ENCODE measurements around the gene RYR2. TPM values are rescaled to one million over a fixed set of nuclear protein-coding genes. Genes with fewer than 3 reads are reported as not detected.

Gene RYR2
- total RNA-seq, 1 experiment from 2014 or later = 0.90 TPM

DNA sequence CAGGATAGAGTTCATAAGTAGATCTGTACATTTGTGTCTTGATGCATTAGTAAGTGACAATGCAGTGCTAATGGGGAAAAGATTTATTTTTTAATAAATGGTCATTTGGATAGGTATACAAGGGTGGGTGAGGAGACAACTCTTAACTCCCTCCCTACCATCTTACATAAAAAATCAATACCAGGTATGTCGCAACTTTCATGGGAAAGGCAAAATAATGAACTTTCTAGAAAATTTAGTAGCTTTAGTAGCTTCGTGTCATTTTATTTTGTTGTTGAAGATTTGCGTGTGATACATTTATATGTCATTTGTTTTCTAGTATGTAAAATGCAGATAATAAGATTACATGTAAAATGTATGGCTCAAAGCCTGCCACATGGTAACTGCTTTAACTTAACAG, 310.8 kb downstream of the RYR2 start:
- no peak overlapping the region for H3K27ac Mint-ChIP-seq (ENCODE audit: unreplicated experiment)
- DNase-seq = no peak
- CTCF ChIA-PET = interaction anchor here (0.7 kb wide), 1 partner anchor 151 kb away, joined by 5 read pairs; no protein-coding TSS in a partner anchor
- no peak overlapping the region for H3K4me3 Mint-ChIP-seq (ENCODE audit: low read depth, unreplicated experiment)
- intact Hi-C loops (cut with micrococcal nuclease; ENCODE audit: unreplicated experiment) = no loop called here
- no TSS peak for BruUV-seq (replicated peaks)
- no peaks in the 10 kb centered on the region for H3K36me3 Mint-ChIP-seq (ENCODE audit: insufficient read depth, unreplicated experiment)
- TF ChIP-seq, protein P1, sequence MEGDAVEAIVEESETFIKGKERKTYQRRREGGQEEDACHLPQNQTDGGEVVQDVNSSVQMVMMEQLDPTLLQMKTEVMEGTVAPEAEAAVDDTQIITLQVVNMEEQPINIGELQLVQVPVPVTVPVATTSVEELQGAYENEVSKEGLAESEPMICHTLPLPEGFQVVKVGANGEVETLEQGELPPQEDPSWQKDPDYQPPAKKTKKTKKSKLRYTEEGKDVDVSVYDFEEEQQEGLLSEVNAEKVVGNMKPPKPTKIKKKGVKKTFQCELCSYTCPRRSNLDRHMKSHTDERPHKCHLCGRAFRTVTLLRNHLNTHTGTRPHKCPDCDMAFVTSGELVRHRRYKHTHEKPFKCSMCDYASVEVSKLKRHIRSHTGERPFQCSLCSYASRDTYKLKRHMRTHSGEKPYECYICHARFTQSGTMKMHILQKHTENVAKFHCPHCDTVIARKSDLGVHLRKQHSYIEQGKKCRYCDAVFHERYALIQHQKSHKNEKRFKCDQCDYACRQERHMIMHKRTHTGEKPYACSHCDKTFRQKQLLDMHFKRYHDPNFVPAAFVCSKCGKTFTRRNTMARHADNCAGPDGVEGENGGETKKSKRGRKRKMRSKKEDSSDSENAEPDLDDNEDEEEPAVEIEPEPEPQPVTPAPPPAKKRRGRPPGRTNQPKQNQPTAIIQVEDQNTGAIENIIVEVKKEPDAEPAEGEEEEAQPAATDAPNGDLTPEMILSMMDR (IDR thresholded peaks at IDR 0.05; ENCODE audit: unreplicated experiment) = no peak
- no peaks in the 10 kb centered on the region for H3K9me3 Mint-ChIP-seq (ENCODE audit: low read depth, unreplicated experiment)
- no peaks in the 10 kb centered on the region for H3K4me1 Mint-ChIP-seq (ENCODE audit: low read depth, unreplicated experiment)
- H3K27me3 Mint-ChIP-seq (ENCODE audit: unreplicated experiment) = no peaks in the 10 kb centered on the region

DNA sequence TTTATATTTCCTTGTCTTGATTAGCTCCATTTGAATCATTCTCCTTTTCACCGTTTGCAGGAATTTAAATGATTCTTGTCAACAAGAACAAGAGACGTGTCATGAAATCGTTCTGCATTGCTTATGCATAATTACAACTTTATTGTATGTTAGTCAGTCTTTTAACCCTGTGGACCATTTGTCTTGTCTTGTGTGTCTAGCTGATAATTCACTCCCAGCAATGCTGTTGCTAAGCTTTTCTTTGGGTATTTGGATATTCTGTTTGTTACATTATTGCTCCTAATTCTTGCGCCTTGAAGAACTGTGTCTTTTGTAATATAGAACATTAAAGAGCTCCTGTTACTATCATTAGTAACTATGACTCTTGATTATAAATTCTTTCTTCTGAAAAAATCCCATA, 311.9 kb downstream of the RYR2 start:
- H3K4me3 Mint-ChIP-seq (ENCODE audit: low read depth, unreplicated experiment) = no peak overlapping the region
- intact Hi-C loops (cut with micrococcal nuclease; ENCODE audit: unreplicated experiment) = no loop called here
- CTCF ChIA-PET = no interaction called here
- TF ChIP-seq, protein P1 (IDR thresholded peaks at IDR 0.05; ENCODE audit: unreplicated experiment) = no peak
- no peaks in the 10 kb centered on the region for H3K27me3 Mint-ChIP-seq (ENCODE audit: unreplicated experiment)
- no peaks in the 10 kb centered on the region for H3K4me1 Mint-ChIP-seq (ENCODE audit: low read depth, unreplicated experiment)
- H3K9me3 Mint-ChIP-seq (ENCODE audit: low read depth, unreplicated experiment) = no peaks in the 10 kb centered on the region
- no peaks in the 10 kb centered on the region for H3K36me3 Mint-ChIP-seq (ENCODE audit: insufficient read depth, unreplicated experiment)
- no peak for DNase-seq
- BruUV-seq (replicated peaks) = no TSS peak
- H3K27ac Mint-ChIP-seq (ENCODE audit: unreplicated experiment) = no peak overlapping the region

DNA sequence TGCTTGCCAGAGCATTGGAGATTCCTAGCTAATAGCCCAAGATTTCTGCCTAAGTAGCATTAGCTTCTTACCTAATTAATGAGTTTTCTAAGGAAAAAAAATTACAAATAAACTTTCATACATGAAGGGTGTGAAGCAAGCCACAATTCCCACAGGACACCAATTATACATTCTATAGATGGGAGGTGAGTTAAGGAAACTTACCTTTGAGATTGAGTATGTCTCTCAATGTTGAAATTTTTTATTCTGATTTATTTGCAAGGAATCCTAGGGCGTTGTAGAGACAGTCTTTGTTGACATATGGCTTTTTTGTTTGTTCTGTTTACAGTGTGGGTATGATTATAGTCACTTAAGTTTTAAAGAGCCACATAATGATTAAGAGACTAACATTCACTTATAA, 313.0 kb downstream of the RYR2 start:
- DNase-seq = no peak
- no peaks in the 10 kb centered on the region for H3K9me3 Mint-ChIP-seq (ENCODE audit: low read depth, unreplicated experiment)
- intact Hi-C loops (cut with micrococcal nuclease; ENCODE audit: unreplicated experiment) = no loop called here
- CTCF ChIA-PET = no interaction called here
- TF ChIP-seq, protein P1 (IDR thresholded peaks at IDR 0.05; ENCODE audit: unreplicated experiment) = no peak
- no peaks in the 10 kb centered on the region for H3K27me3 Mint-ChIP-seq (ENCODE audit: unreplicated experiment)
- no peak overlapping the region for H3K4me3 Mint-ChIP-seq (ENCODE audit: low read depth, unreplicated experiment)
- no peaks in the 10 kb centered on the region for H3K36me3 Mint-ChIP-seq (ENCODE audit: insufficient read depth, unreplicated experiment)
- no peak overlapping the region for H3K27ac Mint-ChIP-seq (ENCODE audit: unreplicated experiment)
- BruUV-seq (replicated peaks) = no TSS peak
- no peaks in the 10 kb centered on the region for H3K4me1 Mint-ChIP-seq (ENCODE audit: low read depth, unreplicated experiment)

DNA sequence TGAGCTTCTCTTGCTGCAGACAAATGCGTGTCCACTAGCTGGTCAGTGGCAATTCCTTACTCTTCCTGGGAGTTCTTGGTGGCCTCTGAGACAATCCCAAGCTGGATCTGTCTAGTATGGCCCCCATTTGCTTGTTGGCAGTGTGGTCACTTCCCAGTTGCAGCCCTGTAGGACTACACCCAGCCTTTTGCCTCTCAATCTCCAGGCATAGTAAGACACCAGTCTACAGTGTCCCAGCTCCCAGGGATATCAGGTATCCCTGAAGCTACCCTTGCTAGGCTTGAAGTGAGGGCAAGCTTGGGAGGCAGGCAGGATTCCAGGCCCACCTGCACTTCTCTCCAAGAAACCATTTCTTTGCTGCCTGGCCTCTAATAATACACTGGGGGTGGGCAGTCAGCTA, 316.6 kb downstream of the RYR2 start:
- no peaks in the 10 kb centered on the region for H3K27me3 Mint-ChIP-seq (ENCODE audit: unreplicated experiment)
- CTCF ChIA-PET = interaction anchor here (1.3 kb wide), 1 partner anchor 10 kb away, joined by 4 read pairs; no protein-coding TSS in a partner anchor
- no TSS peak for BruUV-seq (replicated peaks)

More for the DNA sequence above, 316.6 kb downstream of the RYR2 start:
- Mint-ChIP-seq H3K36me3 (ENCODE audit: insufficient read depth, unreplicated experiment) (no peaks in the 10 kb centered on the region), H3K27ac (ENCODE audit: unreplicated experiment) (no peak overlapping the region), H3K9me3 (ENCODE audit: low read depth, unreplicated experiment) (no peaks in the 10 kb centered on the region), H3K4me1 (ENCODE audit: low read depth, unreplicated experiment) (no peaks in the 10 kb centered on the region), H3K4me3 (ENCODE audit: low read depth, unreplicated experiment) (no peak overlapping the region)
- intact Hi-C loops (cut with micrococcal nuclease; ENCODE audit: unreplicated experiment) = no loop called here
- no peak for DNase-seq
- TF ChIP-seq, protein P1 (IDR thresholded peaks at IDR 0.05; ENCODE audit: unreplicated experiment) = no peak

Measured in Calu3 (cell line).